ENCODE data around the gene FOXP2. TPM values are rescaled to one million over a fixed set of nuclear protein-coding genes. Genes with fewer than 3 reads are reported as not detected.

Gene FOXP2
- total RNA-seq, 1 experiment from 2014 or later: 2.4 TPM

DNA sequence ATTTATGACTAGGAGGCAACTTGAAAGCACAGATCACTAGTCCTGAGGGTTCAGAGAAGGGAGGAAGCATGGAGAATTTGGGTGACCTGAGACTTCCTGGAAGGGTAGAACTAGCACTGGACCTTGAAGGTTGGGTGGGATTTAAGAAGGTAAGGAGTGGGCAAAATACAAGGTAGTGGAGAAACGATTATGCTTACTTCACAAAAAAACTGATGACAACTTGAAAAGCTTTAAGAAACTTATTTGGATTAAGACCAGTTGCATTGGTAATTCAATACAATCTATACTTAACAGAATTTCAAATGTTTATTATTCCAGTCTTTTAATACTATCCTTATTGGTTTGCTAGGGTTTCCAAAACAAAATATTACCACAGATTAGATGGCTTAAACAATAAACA lies 308.7 kb downstream of the FOXP2 start:
- in situ Hi-C loops (cut with HindIII; ENCODE audit: low pct_unique_long_range_greater_than_20kb, low sequenced_read_pairs): no loop called here
- DNase-seq (ENCODE audit: low read depth): no peak

DNA sequence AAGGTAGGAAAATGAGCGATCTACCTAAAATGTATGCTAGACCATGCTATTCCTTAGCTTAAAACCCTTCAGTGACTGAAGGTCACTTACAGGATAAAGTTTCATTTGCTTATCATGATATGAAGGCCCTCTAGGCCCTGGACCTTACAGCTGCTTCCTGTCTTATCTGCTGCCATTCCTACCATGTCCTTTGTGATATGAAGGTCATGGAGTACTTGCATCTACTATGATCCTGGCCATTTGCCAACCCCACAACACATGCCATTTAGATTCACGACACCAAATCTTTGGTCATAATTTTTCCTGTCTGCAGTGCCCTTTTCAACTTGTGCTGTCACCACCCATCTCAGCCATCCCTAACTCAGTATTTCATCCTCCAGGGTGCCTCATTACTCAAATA lies 325.5 kb downstream of the FOXP2 start:
- in situ Hi-C loops (cut with HindIII; ENCODE audit: low pct_unique_long_range_greater_than_20kb, low sequenced_read_pairs): no loop called here
- no peak for DNase-seq (ENCODE audit: low read depth)

- in situ Hi-C loops (cut with HindIII; ENCODE audit: low pct_unique_long_range_greater_than_20kb, low sequenced_read_pairs): no loop called here
Observed at GRCh38 chr7:114740941-114741340, 326.3 kb downstream of the FOXP2 start.

DNA sequence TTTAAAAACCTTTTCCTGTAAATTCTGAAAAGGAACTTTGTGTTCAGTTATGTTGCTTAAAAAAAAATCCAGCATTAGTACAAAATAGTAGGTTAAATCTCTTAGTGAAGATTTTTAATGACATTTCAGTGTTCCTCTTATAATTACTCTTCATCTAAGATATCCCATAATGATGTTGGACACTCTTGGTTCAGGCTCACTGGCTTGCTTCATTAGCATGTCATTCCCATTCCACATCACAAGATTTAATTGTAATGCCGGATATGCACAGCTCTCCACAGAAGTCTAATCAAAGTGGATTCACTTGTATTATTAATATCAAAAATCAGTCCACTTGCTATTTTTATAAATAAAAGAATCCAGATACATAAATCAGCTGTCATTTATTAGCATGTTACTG lies 327.3 kb downstream of the FOXP2 start:
- in situ Hi-C loops (cut with HindIII; ENCODE audit: low pct_unique_long_range_greater_than_20kb, low sequenced_read_pairs): no loop called here

More at GRCh38 chr7:114740941-114741340, 326.3 kb downstream of the FOXP2 start:
- no peak for DNase-seq (ENCODE audit: low read depth)

More for the DNA sequence above, 327.3 kb downstream of the FOXP2 start:
- DNase-seq (ENCODE audit: low read depth): no peak
